GM19324 (cell line): Measurements from ENCODE around the gene FUT9.

ENCODE experiments used
- ATAC-seq: cut with Tn5 transposase; IDR thresholded peaks from one replicate; pipeline ENCODE4 v1.9.1; 2021; ENCODE audit warnings: mild to moderate bottlenecking, moderate library complexity; ENCODE audit not compliant: unreplicated experiment, low FRiP score

The FUT9 gene

DNA sequence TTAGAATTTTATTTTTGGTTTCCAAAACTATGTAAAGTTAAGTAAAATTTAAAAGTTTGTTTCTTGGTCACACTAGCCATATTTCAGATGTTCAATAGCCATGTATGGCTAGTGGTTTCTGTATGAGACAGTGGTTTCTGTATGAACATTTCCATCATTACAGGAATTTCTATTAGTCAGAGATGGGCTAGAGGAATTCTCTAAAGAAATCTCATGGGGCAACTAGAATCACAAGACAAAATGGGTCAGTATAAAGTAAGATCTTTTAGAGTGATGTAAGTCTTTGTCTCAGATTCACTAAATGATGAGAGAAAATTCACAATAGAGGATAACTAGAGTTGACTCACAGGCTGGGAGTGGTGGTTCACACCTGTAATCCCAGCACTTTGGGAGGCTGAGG, 149.0 kb downstream of the FUT9 start:
- no peak for ATAC-seq

DNA sequence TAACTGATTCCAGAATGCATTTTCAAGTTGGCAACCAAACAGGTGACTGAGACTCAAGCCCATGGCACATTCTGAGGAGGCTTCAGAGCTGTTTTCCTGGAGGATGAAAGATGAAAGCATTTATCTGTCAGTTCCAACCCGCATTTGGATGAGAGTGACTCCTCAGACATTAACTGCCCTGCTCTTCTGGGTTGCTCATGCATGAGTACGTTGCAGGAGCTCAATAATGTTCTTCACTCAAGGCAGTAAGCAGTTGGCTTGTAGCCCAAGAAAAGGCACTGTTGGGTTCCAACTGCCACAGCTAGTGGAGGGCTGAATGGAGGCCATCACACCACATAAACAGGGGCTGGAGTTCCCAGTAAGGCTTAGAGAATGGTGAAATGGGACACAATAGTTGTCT, 155.3 kb downstream of the FUT9 start:
- ATAC-seq: no peak

DNA sequence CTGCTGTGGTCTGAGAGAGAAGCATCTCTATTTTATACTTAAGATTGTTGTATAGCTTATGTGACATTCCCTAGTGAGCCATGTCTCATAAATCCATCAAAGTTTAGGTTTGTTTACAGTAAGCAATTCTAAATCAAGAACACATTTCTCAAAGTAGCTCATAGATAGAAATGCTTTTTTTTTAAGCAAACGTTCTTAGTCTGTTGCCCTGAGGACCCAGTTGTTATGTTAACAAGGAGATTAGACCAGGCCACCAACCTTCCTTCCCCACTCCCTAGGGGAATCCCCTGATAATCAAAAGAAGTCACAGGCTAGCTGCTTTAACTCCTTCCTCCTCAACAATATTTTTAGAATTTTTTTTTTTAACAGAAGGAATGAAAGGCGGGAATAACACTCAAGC, 169.0 kb downstream of the FUT9 start:
- no peak for ATAC-seq

DNA sequence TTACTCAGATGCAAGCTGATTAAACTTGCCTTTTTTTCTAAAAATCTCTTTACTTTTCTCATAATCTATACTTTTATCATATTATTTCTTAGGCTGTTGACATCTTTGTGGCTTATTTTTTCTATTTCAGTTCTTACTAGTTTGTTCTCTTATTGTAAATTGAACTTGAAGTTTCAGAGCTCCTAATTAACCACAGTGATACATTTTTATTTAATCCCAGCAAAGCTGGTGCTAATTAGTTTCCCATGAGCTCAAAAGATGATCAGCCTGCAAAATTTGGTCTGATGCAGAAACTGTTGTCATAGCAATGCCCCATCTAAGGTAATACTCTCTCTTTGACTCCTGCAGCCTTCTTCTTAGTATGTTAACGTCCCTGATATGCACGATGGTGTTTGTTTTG, 170.3 kb downstream of the FUT9 start:
- no peak for ATAC-seq

DNA sequence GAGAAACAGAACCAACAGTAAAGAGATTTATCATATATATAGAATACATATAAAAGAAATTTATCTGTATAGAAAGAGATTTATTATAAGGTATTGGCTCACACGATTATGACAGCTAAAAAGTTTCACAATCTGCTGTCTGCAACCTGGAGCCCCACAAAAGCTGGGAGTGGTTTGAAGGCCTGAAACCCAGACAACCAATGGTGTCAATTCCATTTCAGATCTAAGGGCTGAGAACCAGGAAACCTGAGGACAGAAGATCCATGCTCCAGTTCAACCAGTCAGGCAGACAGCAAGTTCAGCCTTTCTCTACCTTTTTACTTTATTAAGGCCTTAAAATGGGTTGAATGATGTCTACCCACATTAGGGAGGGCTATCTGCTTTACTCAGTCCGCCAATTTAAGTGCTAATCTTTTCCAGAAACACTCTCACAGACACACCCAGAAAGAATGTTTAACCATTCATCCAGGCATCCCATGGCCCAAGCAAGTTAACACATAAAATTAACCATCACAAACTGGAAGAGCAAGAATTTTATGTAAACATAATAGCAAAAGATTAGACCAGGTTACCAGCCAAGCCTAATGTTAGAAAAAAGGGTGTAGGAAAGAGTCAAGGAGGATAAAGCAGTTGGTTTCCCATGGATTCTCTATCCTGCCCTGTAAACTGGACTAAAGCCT, 170.9 kb downstream of the FUT9 start:
- no peak for ATAC-seq

DNA sequence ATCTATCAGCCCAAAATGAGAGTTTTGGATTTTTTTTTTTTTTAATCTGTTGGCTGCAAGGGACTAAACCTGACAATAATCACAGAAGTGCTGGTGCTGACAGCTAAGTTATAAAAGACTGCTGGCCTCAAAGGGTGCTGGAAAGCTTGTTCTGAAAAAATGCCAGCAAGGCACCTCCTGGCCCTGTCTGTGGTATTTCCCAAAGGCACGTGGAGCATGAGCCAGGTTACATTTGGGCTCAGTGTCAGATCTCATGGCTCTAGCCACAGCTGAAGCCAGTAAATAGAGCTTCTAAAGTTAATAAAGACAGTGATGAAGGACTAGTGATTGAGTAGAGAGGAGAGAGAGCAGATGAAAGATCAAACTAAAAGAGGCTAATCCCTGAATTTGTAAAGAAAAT, 178.9 kb downstream of the FUT9 start:
- ATAC-seq: no peak

DNA sequence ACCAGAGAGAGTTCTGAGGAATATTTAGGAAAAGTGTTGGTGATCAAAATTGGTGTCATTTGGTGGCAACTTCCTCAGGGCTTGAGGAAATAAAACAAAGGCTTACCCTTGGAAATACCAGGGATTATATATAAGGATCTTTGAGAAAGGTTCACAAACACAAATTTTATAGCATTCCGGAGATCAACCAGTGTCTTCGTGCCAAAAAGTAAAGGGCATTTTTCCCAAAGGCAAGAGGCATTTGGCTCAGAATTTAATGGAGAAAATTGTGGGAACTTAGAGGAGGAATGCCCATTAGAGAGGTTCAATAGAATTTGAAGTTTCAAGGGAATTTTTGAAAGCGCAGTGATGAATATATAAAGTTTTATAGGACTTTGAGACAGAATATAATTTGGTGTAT, 179.5 kb downstream of the FUT9 start:
- no peak for ATAC-seq

DNA sequence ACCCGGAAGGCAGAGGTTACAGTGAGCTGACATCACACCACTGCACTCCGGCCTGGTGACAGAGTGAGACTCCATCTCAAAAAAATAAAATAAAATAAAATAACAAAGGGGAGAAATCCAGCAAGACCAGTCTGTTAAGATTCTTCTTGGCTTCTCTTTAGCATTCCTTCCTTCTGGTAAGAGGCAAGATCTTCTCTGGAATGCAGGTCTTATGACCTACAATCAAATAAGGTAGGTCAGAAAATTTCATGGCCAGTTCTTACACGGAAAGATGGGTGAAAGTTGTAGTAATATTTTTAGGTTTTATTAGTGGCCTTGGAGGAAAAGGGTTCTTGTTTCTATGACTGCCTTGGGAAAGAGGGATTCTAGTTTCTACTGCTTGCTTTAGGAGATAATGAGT, 180.9 kb downstream of the FUT9 start:
- no peak for ATAC-seq

DNA sequence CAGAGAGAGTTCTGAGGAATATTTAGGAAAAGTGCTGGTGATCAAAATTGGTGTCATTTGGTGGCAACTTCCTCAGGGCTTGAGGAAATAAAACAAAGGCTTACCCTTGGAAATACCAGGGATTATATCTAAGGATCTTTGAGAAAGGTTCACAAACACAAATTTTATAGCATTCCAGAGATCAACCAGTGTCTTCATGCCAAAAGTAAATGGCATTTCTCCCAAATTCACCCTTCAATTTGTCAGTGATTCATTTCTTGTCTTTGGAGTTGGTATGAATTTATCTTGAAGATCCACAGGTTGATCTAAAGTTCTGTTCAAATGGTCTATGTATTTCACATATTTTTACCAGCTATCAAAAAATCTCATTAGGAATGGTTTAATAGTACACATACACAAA, 181.5 kb downstream of the FUT9 start:
- ATAC-seq: no peak

DNA sequence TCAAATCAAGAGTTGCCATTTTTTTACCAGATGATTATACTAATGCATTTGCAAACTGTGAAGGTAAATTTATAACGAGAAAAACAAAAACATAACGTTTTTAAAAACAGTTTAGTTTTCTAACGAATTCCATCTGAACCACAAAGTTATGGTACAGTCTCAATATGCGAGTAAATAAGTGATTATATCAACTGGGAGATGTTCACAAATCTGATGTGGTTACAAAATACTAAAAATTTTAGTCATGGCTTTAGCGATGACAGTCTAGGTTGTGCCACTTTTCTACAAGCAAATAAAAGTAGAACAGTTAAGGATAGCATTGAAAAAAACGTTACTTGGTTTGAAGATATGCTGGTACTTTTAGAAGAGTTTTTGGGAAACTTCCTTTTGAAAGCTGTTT, 186.8 kb downstream of the FUT9 start:
- no peak for ATAC-seq

DNA sequence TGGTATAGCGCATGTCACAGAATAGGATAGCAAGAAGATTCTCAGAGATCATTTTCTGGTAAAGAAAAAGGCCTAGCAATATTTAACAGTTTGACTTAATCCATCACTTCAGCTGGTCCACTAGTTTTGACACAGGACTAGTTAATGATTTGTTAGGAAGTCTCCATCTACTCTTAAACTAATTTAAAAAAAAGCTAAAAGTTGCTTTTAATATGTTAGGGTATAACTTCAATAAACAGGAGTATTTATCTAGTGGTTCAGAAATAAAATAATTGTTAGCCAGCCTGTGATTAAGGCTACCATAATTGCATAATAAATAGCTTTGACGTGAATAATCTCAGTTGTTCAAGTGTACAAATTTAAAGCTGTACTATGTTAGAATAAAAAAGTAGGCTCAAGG, 195.6 kb downstream of the FUT9 start:
- ATAC-seq: no peak

DNA sequence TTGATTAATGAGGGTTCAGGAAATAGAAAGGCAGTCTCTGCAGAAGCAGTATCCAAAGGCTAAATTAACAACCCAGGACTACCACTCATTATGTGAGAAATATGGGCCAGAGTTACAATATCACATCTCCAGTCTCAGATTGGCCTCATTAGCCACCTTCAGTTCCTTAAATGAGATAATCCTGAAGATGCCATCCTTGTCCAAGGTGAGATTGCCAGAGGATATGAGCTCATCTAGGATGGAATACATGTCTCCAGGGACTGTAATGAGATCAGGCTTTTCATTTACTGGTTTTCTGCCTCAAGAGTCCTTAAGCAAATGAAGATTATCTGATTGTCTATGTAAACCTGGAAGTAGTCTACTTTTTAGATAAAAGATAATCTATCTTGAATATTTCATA, 196.3 kb downstream of the FUT9 start:
- ATAC-seq: no peak

DNA sequence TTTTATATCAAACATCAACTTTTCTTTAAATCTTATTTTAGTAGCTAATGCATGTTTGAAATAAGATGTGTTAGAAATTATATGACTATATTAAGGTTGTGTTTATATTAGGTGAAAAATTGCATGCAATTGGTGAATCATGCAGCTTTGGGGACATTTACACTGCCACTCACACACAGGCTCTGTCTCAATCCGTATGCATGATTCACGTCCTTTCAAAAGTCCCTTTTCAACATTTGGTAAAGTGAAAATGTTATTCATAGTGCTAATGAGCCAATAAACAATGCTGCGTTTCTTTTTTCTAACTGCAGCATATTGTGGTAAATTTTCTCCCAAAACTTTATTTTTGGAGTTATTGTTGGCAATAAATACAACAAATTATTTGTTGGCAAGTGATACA, 198.0 kb downstream of the FUT9 start:
- no peak for ATAC-seq

DNA sequence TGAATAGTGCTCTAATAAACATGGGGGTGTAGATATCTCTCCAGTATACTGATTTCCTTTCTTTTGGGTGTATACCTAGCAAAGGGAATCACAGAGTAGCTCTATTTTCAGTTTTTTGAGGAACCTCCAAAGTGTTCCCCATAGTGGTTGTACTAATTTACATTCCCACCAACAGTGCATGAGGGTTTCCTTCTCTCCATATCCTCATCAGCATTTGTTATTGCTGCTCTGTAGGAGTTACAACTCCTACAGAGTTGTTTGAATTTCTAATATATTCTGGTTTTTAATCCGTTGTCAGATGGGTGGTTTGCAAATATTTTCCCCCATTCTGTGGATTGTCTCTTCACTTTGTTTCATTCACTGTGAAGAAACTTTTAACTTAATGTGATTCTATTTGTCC, 207.9 kb downstream of the FUT9 start:
- no peak for ATAC-seq

DNA sequence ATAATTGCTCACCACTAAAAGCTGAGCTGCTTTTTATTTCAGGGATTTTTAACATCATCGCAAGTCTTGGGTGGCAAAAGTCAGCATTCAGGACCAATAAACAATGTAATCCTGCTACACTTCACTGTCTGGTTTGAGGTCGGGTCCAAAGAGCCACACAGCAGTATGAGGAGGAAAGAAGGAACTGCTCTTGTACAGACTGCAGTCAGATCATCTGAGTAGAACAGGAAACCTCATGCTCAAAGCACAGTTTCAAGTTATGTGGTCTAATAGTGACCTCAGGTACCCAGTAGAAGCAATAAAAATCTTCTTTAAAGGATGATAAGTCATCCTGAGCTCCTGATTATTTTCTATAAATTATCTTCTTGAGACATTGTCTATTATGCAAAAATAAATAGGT, 211.4 kb downstream of the FUT9 start:
- ATAC-seq: no peak

DNA sequence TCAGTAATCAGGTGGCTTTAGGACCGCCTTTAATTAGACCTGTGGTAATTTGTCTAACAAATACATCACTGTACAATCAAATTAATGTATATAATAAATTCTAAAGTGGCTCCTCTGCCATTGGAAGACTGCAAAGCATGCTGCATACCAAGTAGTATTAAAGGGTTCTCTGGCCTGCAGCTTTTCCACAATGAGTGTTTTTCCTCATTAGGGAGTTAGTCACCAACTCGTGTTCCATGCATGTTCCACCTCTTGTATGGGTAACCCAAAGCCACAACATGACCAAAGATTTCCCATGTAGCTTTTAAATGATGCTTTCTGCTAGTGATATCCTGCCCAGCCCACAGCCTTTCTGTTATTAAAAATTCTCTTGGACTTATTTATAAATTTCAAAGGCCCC, 218.7 kb downstream of the FUT9 start:
- ATAC-seq: no peak

DNA sequence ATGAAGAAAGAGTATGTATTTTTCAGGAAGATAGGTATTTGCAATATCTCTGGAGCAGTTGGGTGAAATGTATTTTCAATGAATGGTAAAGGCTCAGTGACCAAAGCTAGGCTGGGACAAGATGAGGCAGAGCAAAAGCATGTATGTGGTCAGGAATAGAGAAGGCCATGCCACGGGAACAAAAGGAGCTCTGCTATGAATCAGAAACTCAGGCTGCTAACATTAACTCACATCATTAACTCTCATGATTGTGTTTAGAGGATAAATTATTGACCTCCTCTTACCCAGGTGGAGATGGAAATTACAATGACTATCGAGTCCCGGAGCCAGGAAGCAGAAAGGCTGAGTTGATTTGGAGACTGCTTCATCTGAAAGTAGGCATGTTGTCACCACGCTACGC, 220.2 kb downstream of the FUT9 start:
- ATAC-seq: no peak

DNA sequence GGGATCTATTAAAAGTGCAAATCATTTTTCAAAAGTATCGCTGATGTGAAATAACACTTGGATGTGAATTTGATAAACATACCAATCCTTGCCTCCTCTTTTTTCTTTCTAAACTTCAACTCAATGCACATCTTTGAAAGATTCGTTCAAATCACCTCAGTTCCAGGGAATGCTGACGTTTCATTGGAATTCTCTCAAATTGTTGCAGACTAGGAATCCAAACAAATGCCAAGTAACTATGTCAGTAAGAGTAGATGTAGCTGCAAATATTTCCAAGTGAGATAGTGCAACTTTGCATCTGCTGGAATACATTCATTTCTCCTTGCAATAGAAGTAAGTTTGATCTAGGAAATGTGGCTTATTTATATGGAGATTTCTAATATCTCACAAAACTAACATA, 220.7 kb downstream of the FUT9 start:
- no peak for ATAC-seq

DNA sequence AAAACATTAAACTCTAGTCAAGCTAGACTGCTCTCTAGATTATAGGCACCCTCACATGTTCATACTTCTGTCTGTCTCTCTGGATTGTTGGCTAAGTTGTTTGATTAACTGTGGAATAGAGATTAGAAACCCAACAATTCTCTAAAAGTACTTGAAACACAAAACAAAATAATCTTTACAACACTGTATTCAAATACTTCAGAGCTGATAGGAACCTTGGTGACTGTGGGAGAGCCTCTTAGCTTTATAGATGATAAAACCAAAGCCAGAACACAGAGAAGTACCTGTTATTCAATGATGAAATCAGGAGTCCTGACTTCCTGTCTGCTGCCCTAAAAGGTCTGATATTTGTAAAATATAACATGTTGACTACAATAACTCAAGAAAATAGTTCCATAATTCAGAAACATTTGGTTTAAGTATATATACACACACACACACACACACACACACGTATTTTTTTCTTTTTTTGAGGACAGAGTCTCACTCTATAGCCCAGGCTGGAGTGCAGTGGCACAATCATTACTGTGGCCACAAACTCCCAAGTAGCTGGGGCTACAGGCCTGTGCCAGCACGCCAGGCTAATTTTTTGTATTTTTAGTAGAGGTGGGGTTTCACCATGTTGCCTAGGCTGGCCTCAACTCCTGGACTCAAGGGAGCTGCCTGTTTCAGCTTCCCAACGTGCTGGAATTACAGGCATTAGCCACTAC, 222.0 kb downstream of the FUT9 start:
- no peak for ATAC-seq

DNA sequence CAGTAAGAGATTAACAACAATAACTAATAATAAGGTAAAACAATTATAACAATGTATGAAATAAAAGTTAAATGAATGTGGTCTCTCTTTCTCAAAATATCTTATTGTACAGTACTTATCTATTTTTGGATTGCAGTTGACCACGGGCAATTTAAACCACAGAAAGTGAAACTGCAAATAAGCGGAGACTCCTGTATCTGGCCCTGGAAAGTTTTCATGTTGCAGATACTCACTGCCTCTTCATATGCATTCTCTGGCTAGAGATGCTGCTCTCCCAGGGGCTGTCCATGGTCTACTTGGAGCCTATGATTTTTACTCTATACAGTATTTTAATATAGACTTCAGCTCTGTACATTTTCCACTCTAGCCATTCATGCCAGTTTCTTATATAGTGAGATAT, 230.8 kb downstream of the FUT9 start:
- no peak for ATAC-seq

DNA sequence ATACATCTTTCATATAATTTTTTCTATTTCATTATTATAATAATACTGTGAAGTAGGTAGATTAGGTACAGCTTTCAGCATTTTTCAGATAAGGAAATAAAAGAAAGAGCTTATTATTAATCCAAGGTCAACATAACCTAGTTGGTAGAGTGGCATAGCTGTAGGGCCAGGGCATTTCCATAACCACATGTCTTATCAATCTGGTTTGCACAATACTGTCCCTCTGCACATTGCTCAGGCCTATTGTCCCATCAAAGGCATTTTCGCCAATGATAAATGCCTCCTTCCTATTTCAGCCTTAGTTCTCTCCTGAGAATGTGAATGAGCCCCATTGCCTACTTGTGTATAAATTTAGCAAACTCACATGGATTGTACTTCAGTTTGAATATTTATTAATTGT, 234.0 kb downstream of the FUT9 start:
- ATAC-seq: no peak

DNA sequence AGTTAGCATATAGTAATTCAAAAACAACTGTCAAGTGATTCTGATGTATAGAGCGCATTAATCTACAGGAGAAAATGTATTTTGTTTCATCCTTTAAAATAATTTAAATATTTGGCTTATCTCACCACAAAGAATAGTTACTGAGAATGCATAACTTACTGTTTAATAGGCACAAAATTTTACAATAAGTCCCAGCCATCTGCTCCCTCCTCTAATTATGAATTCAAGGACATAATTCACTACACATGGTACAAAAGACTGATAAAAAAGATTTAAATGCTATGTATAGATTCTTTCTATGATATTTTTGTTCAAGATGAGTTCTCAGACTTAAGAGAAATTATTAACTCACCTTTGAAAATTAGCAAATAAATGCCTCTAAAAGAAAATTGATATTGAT, 242.0 kb downstream of the FUT9 start:
- ATAC-seq: no peak
